Activated T-helper 9 cell treated with anti-CD3 and anti-CD28 coated beads, Interleukin-2, amount 50 U/mL, for 16 hours (primary cell): ENCODE data around the gene LTBR.
"Not testable (repeated sequence)": the region's sequence is repeated elsewhere in the genome, so short reads cannot be mapped to it uniquely, and the experiment has no call there.

ENCODE experiments used
- DNase-seq: peaks from one replicate; pipeline ENCODE4 v3.0.0-alpha.2; 2020; ENCODE audit warnings: low read depth

LTBR gene

DNA sequence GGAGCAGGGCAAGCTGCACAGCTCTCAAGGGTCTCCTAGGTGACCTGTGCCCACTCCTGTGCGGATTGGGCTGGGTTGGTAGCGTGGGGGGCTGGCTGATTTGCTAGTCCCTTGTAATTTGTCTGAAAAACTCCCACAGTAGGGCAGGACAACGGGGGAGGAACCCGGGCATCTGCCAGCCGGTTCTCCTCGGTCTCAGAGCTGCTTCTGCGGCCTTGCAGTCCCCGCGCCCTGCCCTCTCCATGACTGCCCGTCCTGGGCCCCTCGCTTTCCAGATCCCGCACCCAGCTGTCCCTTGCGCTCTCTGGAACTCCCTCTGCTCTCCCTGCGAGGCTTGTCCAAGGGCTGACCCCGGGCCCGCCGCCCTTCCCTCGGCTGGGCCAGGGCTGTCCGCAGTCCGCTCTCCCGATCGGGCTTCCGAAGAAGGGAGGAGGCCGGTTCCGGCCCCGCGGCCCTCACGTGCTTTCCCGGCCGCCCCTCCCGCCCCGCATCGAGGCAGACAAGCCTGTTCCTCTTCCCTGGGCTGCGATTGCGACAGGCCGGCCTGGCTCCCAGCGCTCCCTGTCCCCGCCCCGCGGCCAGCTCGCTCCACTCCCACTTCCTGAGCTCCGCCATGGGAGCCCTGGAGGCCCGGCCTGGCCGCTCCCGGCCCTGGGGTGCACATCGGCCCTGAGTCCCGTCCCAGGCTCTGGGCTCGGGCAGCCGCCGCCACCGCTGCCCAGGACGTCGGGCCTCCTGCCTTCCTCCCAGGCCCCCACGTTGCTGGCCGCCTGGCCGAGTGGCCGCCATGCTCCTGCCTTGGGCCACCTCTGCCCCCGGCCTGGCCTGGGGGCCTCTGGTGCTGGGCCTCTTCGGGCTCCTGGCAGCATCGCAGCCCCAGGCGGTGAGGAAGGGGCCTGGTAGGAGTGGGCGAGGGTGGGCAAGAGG lies at the start of gene LTBR:
LTBR (plus strand) TSS at position 591 of the 927 bp plus-strand sequence; CDS start at position 788, 197 bp downstream.
- no peak for DNase-seq

DNA sequence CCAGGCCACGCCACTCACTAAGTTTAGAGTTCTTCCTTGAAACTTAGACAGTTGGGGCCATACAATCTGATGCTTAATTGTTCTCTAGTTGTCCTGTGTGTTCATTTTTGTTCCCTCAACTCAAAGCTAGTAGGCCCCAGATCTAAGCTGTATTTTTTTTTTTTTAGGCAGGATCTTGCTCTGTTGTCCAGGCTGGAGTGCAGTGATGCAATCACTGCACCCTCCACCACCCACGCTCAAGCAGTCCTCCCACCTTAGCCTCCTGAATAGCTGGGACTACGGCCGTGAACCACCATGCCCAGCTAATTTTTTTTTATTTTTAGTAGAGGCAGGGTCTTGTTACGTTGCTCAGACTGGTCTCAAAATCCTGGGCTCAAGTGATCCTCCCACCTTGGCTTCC lies 49.6 kb upstream of the LTBR start:
- DNase-seq, result no peak

DNA sequence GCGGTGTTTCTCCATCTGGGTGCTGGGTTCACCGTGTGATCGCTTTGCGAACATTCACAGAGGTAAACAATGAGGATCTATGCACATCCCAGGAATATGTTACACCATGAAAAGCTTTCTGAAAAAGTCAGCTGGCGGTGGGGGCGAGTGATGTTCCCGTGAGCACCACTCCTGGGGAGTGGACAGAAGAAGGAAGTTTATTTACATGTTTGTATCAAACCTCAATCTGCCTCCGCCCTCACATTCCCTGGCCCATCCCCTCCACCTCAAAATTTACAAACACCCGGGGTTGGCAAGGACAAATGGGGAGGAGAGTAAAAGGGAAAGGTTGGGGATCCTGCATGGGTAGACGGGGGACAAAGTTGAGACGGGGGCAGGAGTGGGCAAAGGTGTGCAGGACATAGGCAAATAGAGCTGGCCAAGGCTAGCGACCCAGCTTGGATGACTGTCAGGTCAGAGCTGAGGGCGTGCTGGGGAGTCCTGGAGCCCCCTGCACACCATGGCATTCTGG lies 49.0 kb upstream of the LTBR start:
- DNase-seq, result no peak

DNA sequence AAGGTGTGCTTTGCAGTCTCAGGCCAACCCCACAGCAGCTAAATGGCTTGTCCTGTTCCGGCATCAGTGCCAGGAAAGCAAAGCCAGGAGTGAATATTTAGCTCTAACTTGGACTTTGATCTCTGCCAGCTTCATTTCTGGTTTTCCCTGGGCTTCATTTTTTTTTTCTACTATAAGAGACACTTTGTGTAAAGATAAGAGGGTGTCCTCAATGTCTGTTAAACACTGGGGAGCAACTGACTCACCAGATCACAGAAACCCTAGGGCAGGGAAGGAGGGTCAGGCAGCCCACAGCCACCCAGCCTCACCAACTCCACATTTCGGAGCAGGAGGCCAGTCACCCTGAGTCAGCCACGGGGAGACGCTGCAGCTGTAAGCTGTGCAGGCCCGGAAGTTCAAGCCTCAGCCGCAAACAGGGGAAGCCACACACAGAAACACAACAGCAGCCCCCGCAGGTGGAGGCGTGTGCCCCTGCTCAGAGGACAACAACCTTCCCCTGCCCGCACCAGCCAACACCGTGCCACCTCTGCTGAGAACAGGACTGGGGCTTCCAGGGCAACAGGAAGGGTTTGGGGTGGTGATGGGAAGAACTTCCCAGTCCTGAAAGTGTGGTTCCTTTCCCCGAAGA lies 48.4 kb upstream of the LTBR start:
- DNase-seq, result peak; percentile 79

DNA sequence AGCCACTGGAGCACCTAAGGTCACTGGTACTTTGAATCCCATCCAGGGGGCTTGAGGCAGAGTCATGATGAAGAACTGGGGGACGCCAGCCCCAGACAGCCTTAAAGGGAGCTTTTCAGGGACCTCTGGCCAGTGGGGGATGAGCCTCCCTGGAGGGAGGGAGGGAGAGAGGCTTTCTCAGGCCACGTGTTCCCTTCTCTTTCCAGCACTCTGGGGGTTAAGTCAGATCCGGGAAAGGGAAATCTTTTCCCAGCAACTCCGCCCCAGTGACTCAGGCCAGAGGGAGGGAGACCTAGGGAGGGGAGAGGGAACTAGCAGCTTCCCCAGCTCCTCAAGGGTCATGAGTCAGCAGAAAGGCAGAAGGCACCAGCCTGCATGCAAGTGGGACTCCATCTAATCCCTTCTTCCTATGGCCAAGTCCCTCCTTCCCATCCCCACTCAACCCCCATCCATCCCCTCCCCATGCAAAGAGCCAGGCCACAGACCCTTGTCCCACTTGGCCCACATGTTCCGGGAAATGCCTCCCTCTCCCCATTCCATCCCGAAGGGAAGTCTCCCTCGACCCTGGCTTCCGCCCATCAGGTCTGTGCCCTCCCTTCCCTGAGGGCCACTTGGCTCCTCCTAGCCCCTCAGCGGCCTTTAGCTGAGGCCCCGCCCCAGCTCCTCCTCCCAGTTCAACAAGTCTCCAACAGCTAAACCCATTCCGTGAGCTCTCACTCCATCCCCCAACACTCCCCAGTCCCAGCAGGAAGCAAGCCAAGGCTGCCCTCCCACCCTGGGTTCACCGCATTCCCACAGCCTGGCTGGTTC lies 47.7 kb upstream of the LTBR start:
- DNase-seq, result peak; percentile 34

DNA sequence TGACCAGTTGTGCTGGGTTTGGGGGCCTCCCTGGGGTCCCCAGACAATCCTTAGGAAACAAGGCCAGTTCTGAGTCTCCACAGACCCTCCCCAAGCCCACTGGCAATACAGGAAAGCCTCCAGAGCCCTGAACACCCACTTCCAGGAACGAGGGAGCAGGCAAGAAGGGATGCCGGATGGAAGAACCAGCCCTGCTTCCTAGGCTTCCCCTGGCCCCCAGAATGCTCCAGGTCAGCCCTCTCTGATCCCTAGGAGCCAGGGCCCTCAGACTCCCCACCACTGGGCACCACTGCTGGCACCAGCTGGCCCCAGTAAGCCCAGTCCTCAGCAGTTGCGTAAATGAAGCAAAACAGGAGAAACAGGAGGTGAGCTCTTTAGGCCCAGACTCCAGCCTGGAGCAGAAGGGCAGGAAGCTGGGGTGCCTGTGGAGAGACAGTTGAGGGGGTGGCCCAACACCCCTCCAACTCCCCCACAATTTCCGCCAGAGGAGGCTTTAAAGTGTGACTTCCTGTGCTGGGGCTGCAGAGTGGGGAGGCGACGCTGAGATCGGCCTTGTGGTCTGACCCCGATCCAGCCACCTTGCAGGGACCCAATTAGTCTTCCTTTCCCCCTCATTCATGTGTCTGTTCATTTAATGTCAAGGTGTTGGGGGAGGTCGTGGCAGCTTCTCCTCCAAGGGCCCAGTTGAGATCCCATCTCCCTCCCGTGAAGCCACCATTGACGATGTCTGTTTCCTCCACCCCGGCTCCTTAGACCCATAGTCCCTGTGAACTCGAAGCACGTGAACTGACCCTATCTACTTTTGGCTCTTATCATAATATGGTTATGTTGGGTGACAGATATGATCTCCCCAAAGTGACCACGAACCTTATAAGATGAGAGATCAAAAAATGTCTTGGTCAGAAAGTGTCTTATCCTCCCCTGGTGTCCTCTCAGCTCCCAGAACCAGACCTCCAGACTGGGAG lies 46.8 kb upstream of the LTBR start:
- peak; percentile 40 for DNase-seq

DNA sequence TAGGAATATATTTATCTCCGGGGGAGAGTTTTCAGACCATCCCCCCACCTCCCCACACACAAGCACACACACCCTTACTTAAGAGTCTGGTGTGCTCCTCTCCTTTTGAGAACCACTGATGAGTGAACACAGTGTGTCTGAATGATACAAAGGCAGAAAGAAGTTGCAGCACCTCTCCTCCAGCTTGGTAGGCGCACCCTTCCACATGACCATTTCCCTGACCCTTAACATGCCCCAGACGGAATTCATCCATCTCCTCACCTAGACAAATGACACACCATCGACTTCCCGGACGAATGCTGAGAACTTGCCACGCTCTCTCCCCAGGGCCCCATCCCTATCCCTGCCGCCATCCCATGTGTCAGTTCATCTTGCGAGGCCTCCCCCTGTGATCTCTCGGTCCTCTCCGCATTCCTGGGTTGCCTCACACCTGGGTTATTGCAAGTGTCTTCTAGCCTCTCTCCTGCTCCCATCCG lies 46.0 kb upstream of the LTBR start:
- DNase-seq, result no peak

DNA sequence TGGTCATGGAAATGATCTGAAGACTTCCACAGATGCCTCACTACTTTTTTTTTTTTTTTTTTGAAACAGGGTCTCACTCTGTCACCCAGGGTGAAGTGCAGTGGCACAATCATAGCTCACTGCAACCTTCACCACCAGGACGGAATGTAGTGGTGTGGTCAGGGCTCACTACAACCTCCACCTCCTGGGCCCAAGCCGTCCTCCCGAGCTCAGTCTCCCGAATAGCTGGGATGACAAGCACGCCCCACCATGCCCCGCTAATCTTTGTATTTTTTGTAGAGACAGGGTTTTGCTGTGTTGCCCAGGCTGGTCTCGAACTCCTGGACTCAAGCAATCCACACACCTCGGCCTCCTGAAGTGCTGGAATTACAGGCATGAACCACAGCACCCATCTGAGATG lies 45.4 kb upstream of the LTBR start:
- DNase-seq, result not testable (repeated sequence)

DNA sequence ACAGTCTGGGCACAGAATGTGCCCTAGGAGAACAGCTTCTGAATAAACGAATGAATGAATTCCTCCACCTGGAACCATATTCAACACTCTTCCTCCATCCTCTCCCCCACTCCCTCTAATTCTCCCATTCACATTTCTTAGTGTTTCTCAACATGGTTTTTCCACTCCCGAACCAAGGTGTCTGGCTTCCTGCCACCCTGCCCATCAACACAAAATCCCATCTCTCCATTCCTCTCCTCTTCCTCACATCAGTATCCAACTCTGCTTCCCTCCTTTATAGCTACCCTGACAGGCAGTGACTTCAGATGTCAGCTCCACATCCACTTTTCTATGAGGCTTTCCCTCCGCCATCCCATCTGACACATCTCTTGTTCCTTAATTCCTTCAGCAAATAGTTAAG lies 45.0 kb upstream of the LTBR start:
- no peak for DNase-seq

DNA sequence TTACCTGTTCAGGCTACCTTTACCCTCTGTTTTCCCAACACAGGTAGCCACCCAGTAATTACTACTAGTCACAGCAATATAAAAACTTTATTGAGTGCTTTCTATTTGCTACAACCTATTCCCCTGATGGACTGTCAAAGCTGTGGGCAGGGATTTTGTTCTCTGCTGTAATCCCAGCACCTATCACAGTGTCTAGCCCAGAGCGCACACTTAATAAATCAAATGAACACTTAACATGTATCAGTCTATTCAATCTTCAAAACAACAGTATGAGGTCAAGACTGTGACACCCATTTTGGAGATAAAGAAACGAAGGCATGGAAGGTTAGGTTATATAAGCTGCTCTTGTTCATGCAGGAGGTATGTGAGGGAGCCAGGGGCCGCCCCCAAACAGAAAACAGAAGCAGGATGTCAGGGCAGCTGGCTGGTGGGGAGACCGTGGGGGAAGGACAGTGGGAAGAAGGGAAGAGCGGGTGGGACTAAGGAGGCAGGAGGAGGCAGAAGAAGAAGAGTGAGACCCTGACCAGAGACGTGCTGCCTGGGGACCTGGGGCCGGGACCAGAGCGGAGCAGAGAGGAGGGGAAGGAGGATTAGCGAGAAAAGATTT lies 43.8 kb upstream of the LTBR start:
- DNase-seq, result no peak

DNA sequence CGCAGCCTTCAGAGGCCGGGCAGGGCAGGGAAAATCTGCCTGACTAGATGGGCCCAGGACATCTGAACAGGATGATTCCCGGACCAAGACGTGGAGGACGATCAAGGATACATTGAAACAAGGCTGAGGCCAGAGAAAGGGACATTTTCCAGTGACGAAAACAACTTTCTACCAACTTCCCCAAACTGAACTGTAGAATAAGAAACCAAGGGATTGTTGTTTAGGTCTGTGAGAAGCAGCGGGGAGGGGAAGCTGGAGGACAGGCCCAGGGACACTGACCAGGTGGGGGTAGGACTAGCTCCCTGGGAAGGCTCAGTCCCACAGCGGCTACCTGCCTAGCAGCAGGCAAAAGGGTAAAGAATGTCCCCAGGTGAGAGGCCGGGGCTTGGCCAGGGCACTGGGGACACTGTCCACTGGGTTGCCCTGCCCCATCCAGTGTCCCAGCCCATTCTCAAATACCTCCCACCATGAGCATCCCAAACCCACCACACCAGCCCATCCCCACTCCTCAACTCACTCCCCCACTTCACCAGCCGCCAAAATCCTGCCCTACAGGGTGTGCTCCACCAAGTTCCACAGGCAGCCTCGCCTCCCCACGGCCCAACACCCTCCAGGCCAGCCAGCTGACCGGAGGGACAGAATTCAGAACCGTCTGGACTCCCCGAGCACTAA lies 43.1 kb upstream of the LTBR start:
- no peak for DNase-seq

DNA sequence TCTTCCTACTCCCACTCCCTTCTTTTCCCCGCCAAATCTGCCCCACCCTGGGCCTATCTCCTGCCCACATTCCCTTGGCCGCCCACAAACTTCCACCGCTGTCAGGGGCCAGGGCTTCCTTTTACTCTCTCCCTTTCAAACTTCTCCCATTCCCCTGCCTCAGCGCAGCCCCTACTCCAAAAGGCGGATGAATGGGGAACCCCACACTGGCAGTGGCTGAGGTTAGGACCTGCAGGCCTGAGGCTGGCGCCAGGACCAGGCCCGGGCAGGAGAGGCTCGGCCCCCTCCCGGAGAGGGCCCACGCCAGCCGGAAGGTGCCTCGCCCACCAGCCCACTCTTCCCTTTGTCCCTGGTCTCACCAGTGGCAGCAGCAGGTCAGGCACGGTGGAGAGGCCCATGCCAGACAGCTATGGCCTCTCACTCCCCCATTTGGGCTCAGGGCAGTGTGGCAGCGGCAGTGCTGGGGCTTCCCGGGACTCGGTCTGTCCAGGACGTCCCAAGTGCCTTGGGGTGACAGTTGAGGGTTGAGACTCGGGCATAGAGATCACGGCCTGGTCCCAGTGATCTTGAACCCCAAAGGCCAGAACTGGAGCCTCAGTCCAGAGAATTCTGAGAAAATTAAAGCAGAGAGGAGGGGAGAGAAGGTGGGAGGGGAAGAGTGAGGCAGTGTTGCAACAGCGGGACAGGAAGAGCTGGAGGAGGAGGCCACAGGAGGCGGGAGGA lies 42.4 kb upstream of the LTBR start, which contains the start of gene TNFRSF1A:
TNFRSF1A (minus strand) TSS at position 660 of the 723 bp plus-strand sequence; CDS start at position 398, 262 bp downstream.
- peak; percentile 28 for DNase-seq

DNA sequence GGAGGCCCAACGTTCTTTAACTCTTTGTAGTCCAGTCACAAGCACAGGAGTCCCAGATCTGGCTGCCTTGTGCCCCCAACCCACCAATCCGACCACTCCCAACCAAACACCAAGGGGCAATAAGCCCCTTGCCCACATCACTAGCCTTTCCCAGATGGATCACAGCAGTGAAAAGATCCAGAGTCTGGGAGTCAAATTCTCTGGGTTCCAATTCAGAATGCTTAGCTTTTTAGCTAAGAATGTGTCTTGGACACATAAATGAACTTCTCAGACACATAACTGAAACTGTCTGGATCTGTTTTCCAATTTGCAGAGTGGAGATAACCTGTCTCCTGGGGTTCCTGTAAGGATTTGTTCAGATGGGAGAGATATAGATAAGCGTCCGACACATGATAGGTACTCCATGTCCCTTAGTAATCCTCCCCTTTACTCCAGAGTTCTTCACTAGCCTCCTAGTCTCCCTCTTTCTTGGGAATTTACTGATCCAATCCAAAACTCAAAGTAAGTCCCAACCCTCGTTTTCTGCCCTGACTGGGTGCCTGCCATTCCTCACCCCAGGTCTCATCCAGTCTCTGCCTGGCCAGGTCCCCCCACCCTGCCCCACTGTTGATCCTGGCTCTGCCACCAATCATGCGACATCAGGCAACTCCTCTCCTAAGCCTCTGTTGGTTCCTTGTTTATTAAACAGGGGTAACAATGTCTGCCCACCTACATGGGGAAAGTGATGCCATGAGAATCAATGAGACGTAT lies 41.6 kb upstream of the LTBR start:
- DNase-seq, result no peak

DNA sequence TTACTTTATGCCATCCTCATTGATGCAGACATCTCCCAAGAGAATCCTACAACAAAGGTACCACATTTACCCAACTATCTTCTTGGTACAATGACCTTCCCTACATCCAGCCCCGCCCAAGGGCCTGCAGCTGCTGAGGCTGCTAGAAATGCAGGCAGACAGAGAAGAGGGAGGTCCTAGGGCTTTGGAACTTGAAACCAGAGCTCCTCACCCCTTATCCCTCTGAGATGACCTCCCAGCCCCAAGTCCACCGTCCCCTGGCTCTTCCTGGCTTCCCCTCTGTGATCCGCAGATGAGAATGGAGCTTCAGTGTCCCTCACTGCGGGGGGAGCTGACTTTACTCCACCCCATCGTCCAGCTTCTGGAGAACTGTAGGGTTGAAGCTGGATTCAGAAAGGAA lies 40.4 kb upstream of the LTBR start:
- DNase-seq, result no peak

DNA sequence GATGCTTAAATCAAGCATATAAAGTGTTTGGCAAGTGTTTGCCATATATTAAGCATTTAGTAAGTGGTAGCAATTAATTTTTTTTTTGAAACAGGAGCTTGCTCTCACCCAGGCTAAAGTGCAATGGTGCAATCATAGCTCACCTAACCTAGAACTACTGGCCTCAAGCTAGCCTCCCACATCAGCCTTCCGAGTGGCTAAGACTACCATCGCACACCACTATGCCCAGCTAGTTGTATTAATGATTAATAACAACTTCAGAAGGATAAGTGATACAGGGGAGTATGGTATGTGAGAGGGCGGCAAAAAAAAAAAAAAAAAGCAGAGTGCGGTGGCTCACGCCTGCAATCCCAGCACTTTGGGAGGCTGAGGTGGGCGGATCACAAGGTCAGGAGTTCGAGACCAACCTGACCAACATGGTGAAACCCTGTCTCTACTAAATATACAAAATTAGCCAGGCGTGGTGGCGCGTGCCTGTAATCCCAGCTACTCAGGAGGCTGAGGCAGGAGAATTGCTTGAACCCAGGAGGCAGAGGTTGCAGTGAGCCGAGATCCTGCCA lies 39.8 kb upstream of the LTBR start:
- DNase-seq, result not testable (repeated sequence)

DNA sequence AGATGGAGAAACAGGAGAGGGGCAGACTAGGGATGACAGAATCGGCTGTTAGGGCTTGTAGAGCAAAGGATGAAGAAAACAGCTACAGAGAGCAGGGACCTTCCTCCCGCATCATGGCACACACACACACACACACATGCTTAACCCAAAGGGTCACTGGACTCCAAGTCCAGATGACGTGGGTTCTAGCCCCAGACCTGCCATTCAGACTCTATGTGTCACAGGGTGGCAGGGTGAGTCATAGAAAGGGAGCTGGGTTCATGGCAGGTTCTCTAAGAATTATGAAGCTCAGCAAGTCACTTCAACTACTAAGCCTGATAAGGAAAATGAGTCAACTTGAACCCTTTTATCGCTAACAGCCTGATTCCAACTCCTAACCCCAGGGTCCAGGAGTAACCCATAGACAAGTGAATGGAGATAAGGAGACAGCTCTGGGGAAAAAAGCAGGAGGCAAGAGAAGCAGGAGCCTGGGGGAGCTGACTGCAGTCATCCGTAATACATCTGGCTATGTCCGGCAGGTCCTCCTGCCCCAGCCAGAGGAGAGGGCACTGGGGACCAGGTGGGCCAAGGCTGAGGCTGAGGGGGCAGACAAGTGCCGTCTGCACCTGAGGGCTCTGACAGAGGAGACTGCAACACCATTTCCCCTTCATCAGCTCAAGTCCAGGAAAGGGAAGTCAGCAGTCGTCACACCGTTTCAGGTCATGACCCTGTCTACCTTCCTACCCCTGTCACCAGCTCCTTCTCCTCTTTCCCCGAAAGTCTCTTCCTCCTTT lies 38.5 kb upstream of the LTBR start:
- no peak for DNase-seq

DNA sequence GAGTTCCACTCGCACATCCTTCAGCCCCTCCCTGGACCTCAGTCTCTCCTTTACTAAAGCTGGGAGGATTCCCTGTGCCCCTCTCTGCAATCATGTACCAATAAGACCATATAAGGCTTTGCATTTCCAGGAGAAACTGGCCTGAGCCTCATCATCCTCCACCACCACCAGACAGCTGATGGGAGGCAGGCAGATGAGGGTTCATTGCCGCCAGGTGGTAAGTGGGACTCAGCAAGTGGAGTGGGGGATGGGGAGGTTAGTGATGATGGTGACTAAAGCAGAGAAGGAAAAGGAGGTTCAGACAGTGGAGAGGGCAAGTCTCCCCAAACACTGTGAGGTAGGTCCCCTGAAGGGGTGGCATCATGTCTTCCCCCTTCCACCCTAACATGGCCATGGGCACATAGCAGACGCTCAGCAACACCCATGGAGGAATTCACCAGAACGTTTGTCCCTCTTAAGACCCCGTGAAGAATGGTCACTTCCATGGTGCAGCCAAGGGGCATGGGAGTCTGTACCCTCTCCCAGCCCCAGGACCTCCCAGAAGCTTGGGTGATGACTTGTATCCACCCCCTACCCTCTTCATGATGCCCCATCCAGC lies 37.6 kb upstream of the LTBR start:
- no peak for DNase-seq
